Prostate gland (tissue), 2 donors: ENCODE measurements around the gene AFF3.
A peak's percentile ranks its signal among the peaks of the same experiment; 100 is the strongest.

Source experiments
- POLR2A ChIP-seq: fragments of 450-650 bp; IDR thresholded peaks from one replicate; pipeline ENCODE4 v1.6.1; 2016; ENCODE audit warnings: antibody characterized with exemption, mild to moderate bottlenecking
- POLR2AphosphoS5 ChIP-seq: sonication (generic); formaldehyde crosslinking; IDR thresholded peaks from one replicate; pipeline ENCODE4 v1.6.1; 2017; ENCODE audit warnings: antibody characterized with exemption
- TF ChIP-seq, protein P1 (sequence below), 4 experiments: fragments of 200-600 bp in 2 of 4; fragments of 450-650 bp in 2 of 4; sonication (generic) in 2 of 4; IDR thresholded peaks; 1 replicate in 3 of 4; 2 replicates in 1 of 4; pipeline ENCODE4 v1.5.1; 2016 to 2019; ENCODE audit warnings: antibody characterized with exemption in 4 of 4, mild to moderate bottlenecking in 2 of 4, moderate library complexity in 2 of 4

DNA sequence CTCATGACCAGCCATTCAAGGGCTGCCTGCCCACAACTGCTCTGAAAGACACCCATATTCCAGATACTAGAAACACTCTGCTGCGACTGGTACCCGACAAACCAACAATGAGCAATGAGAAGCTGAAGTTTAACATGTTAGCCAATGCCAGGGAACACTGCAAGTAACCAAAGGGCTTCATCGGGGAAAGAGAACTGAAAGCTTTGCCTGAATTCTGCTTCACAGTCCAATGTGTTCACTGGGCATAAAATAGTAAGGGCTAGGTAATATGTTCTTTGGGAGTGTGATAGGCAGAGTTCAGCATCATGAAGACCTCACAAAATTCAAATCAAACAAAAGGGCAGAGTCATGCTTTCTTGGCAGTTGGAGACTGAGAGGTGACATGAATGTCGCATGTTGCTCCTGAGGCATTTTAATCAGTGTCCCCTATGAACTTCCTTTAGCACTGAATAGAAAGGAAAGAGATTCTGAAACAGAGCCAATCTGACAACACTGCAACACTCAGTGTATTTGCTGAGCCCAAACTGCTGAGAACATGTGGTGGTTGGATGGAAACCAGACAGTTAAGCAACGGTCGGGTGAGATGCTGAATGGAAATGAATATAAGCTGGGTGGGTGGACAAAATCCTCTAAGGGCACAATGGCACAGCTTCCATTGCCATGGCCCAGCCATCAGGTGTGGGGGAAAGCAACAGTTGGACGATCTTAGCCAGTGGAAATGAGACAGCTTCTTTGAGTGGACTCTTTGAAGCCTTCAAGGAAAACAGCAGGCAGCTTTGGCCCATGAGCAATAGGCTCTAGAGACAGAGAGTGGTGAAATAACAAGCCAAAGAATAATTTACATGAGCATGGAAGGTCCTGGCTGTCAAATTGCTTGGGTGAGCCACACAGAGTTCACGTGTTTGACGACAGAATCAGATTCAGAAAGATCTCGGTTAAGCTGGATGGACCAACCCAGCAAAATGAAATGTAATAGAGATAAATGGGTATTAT lies 277.5 kb downstream of the AFF3 start:
- TF ChIP-seq, protein P1, sequence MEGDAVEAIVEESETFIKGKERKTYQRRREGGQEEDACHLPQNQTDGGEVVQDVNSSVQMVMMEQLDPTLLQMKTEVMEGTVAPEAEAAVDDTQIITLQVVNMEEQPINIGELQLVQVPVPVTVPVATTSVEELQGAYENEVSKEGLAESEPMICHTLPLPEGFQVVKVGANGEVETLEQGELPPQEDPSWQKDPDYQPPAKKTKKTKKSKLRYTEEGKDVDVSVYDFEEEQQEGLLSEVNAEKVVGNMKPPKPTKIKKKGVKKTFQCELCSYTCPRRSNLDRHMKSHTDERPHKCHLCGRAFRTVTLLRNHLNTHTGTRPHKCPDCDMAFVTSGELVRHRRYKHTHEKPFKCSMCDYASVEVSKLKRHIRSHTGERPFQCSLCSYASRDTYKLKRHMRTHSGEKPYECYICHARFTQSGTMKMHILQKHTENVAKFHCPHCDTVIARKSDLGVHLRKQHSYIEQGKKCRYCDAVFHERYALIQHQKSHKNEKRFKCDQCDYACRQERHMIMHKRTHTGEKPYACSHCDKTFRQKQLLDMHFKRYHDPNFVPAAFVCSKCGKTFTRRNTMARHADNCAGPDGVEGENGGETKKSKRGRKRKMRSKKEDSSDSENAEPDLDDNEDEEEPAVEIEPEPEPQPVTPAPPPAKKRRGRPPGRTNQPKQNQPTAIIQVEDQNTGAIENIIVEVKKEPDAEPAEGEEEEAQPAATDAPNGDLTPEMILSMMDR (IDR thresholded peaks at IDR 0.05) = no peak
- TF ChIP-seq POLR2AphosphoS5 = peak; percentile 80
- no peak for TF ChIP-seq POLR2A
